ENCODE measurements around the gene SLC34A2. TPM values are rescaled to one million over a fixed set of nuclear protein-coding genes. Genes with fewer than 3 reads are reported as not detected.

SLC34A2 gene
- total RNA-seq, 2 donors from 2014 or later, result 3.3 TPM; not detected in 1

DNA sequence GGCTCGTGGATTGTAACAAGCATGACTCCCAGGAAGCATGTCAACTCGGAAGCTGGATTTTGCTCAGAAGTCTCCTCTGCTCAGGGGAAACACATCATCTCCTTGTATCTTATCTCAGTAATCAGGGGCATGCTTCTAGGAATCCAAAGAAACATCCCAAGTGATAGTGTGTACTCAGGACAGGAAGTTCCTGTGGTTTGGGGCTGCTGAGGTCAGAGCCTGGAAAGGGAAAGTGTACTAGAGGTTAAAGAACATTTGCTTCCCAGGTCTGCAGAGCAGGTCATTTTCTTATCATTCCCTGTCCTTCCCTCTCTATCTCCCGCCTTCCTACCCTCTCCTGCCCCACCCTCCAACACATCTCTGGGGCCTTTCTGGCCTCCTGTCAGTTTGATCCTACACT lies 38.8 kb downstream of the SLC34A2 start:
- Histone ChIP-seq H3K9me3 (no peaks in the 10 kb centered on the region), H3K4me1 (no peaks in the 10 kb centered on the region), H3K9ac (ENCODE audit: low read depth in 2 of 2, low read length in 2 of 2) (no peak overlapping the region), H3K27me3 (no peaks in the 10 kb centered on the region), H3K4me3 (no peak overlapping the region), H3K27ac (no peak overlapping the region), H3K36me3 (no peaks in the 10 kb centered on the region)
- no peak for DNase-seq
- intact Hi-C loops (cut with DNase I), result no loop called here
- no peak for TF ChIP-seq CTCF (IDR thresholded peaks at IDR 0.05)

- Histone ChIP-seq H3K9ac (ENCODE audit: low read depth in 2 of 2, low read length in 2 of 2) (no peak overlapping the region), H3K27me3 (no peaks in the 10 kb centered on the region), H3K9me3 (no peaks in the 10 kb centered on the region), H3K4me3 (no peak overlapping the region), H3K4me1 (no peaks in the 10 kb centered on the region), H3K36me3 (no peaks in the 10 kb centered on the region), H3K27ac (no peak overlapping the region)
- no peak for TF ChIP-seq CTCF (IDR thresholded peaks at IDR 0.05)
- intact Hi-C loops (cut with DNase I), result no loop called here
- no peak for DNase-seq
Measured at GRCh38 chr4:25696409-25696808, 40.8 kb downstream of the SLC34A2 start.

GRCh38 chr4:25697516-25697915 lies 41.9 kb downstream of the SLC34A2 start:
- Histone ChIP-seq H3K27me3 (no peaks in the 10 kb centered on the region), H3K4me1 (no peaks in the 10 kb centered on the region), H3K27ac (no peak overlapping the region), H3K9ac (ENCODE audit: low read depth in 2 of 2, low read length in 2 of 2) (no peak overlapping the region), H3K9me3 (no peaks in the 10 kb centered on the region), H3K4me3 (no peak overlapping the region), H3K36me3 (no peaks in the 10 kb centered on the region)
- no peak for DNase-seq
- intact Hi-C loops (cut with DNase I), result no loop called here
- TF ChIP-seq CTCF (IDR thresholded peaks at IDR 0.05), result no peak

DNA sequence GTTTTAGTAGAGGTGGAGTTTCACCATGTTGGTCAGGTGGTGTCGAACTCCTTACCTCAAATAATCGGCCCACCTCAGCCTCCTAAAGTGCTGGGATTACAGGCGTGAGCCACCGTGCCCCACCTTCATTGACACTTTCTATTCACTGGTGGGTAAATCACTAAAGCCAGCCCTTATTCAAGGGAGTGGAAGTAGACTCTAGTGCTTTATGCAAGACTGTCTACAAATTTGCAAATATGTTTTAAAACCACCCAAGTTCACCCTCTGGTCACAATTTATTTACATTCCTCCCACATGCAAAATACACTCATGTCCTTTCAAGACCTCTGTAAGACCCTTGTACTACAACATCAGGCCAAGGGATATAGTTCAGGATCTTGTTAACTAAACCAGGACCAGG lies 45.0 kb downstream of the SLC34A2 start:
- no peak overlapping the region for H3K4me3 ChIP-seq
- no peak overlapping the region for H3K9ac ChIP-seq (ENCODE audit: low read depth in 2 of 2, low read length in 2 of 2)
- no peaks in the 10 kb centered on the region for H3K27me3 ChIP-seq
- no peaks in the 10 kb centered on the region for H3K9me3 ChIP-seq
- TF ChIP-seq CTCF (IDR thresholded peaks at IDR 0.05), result no peak
- no peaks in the 10 kb centered on the region for H3K36me3 ChIP-seq
- no peak for DNase-seq
- intact Hi-C loops (cut with DNase I), result no loop called here
- no peaks in the 10 kb centered on the region for H3K4me1 ChIP-seq
- H3K27ac ChIP-seq, result no peak overlapping the region

DNA sequence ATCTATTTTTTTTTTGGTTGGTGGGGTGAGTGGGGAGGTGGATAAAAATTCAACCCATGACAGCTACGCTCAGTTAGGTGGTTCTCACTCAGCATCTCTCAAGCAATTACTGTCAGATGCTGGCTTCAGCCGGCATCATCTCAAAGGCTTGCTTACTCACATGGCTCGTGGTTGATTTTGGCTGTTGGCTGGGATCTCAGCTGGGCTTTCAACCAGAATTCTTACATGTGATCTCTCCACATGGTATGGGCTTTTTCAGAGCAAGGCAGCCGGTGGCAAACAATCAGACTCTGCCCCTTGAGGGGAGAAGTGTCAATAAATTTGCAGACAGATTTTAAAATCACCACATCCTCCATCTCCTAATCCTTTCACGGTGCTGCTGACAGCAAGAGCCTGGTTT lies 47.2 kb downstream of the SLC34A2 start:
- intact Hi-C loops (cut with DNase I), result no loop called here
- Histone ChIP-seq H3K36me3 (no peaks in the 10 kb centered on the region), H3K27me3 (no peaks in the 10 kb centered on the region), H3K27ac (no peak overlapping the region), H3K9me3 (no peaks in the 10 kb centered on the region), H3K4me3 (no peak overlapping the region), H3K4me1 (no peaks in the 10 kb centered on the region), H3K9ac (ENCODE audit: low read depth in 2 of 2, low read length in 2 of 2) (no peak overlapping the region)
- DNase-seq, result no peak
- no peak for TF ChIP-seq CTCF (IDR thresholded peaks at IDR 0.05)
